SIG-M5 treated with dmso at 0.1 percent for 504 hours (cell line): ENCODE data around the gene HERPUD2.
"Not testable (repeated sequence)": the region's sequence is repeated elsewhere in the genome, so short reads cannot be mapped to it uniquely, and the experiment has no call there.

Experiments used
- DNase-seq: peaks from one replicate; lab custom pipeline; 2025; ENCODE audit not compliant: unreplicated experiment; lab: John Stamatoyannopoulos, UW

Gene HERPUD2

GRCh38 chr7:35714862-35715261, 19.9 kb upstream of the HERPUD2 start:
- peak; percentile 48 for DNase-seq

GRCh38 chr7:35714407-35714806, 19.5 kb upstream of the HERPUD2 start:
- no peak for DNase-seq

GRCh38 chr7:35712563-35713226, 17.8 kb upstream of the HERPUD2 start:
- DNase-seq = no peak

- DNase-seq = no peak
Measured at GRCh38 chr7:35707422-35707821, 12.5 kb upstream of the HERPUD2 start.

GRCh38 chr7:35705932-35706461, 11.1 kb upstream of the HERPUD2 start:
- no peak for DNase-seq

- DNase-seq = no peak
Measured at GRCh38 chr7:35704261-35704660, 9.3 kb upstream of the HERPUD2 start.

- DNase-seq = no peak
Measured at GRCh38 chr7:35702541-35702940, 7.6 kb upstream of the HERPUD2 start.

- no peak for DNase-seq
Measured at GRCh38 chr7:35701287-35701900, 6.5 kb upstream of the HERPUD2 start.

GRCh38 chr7:35700865-35701264, 5.9 kb upstream of the HERPUD2 start:
- DNase-seq = no peak

GRCh38 chr7:35700333-35700732, 5.4 kb upstream of the HERPUD2 start:
- no peak for DNase-seq

- DNase-seq = no peak
Measured at GRCh38 chr7:35699796-35700305, 4.9 kb upstream of the HERPUD2 start.

GRCh38 chr7:35698382-35698781, 3.4 kb upstream of the HERPUD2 start:
- DNase-seq = not testable (repeated sequence)

GRCh38 chr7:35697414-35698175, 2.7 kb upstream of the HERPUD2 start:
- DNase-seq = peak; percentile 43

GRCh38 chr7:35695987-35696386, 1.1 kb upstream of the HERPUD2 start:
- DNase-seq = no peak

- no peak for DNase-seq
Measured at GRCh38 chr7:35695473-35695850, 527 bp upstream of the HERPUD2 start.

- DNase-seq = no peak
Measured at GRCh38 chr7:35694161-35694783, 663 bp downstream of the HERPUD2 start.

GRCh38 chr7:35691827-35692307, 3.1 kb downstream of the HERPUD2 start:
- DNase-seq = peak; percentile 24

GRCh38 chr7:35691366-35691765, 3.6 kb downstream of the HERPUD2 start:
- no peak for DNase-seq

- not testable (repeated sequence) for DNase-seq
Measured at GRCh38 chr7:35690614-35691013, 4.3 kb downstream of the HERPUD2 start.

GRCh38 chr7:35685781-35686180, 9.2 kb downstream of the HERPUD2 start:
- DNase-seq = no peak
